ENCODE measurements around the gene EMILIN3.

EMILIN3 gene

DNA sequence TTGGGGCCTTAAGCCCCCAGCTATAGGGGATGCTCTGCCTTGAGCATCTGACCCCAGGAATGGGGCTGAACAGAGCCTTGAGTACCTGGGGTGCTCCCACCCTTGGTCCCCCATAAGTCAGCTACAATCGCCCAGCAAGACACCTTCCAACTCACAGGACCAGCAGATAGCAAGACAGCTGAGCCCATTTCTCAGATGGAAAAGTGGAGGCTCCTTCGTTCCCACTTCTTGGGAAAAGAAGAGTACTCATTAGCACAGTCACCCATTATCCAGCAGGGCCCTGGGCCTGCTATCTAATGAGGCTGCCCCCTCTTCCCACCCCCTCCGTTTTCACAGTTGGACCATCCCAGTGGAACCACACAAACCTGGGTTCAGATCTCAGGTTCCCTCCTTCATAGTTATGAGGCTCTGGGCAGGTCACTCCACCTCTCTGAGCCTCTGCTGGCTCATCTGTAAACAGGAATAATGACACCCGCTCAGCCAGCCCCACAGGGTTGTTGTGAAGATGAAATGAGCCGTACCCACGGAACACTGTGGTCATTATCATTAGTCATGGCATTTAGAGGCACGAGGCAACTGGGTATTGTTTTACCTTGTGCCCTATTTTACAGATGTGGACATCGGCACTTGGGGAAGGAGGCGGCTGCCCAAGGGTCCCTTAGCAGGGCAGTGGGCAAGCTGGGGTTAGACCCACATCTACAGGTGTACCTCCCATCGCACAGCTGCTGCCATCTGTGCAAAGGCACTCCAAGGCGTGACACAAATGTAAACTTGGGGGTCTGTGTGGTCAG is 21.5 kb downstream of the EMILIN3 start:
- no peak for DNase-seq

DNA sequence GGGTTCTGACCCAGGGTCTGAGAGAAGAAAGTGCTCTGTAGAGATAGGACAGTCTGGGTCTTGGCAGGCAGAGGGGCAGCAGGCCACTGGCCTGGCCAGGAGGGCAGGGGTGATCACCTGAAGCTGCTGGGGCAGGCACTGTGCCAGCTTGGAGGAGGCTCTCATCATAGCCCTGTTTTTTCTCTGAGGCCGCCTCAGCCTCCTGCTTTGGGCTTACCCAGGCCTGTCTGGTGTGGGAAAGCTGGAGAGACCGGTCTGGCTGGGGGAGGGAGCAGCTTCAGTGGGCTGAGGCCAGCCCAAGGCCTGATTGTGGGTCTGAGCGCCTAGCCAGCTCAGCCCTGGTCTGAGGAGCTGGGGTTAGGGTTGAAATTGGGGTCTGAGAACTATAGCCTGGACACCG is 22.1 kb downstream of the EMILIN3 start:
- DNase-seq = no peak

DNA sequence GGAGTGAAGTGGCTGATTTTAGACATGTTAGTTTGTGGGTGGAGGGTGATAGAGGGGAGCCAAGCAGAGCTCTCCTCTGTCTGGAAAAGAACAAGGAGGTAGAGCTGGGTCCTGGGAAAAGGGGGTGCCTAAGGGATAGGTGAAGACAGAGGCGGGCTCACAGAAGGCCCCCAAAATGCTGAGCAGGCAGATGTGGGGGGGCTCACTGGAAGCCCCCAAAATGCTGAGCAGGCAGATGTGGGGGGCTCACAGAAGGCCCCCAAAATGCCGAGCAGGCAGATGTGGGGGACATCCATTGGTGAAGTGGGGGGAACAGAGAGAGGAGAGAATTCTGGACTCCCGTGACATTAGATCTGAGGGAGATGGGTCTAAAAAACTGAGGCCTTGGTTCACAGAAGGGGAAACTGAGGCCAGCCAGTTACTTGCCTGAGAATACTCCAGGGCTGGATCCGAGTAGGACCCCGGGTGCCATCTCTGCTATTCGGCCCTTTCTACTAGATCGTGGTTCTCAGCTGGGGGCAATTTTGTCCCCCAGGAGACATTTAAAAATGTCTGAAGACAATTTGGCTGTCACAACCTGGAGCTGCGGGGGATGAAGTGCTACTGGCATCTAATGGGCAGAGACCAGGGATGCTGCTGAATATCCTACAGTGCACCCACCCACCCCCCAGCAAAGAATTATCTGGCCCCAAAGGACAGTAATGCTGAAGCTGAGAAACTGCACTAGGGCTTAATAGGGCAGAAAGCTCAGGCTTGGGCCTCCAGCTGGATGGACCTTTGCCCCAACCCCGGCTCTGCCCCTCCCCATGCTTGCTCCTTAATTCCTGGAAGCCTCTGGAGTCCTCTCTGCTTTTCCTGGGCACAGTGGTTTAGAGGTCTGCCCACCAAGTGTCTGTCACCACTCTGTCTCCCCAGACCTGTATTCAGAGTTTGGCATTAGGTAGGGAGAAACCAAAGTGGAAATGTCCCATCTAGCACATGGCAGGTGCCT is 23.8 kb downstream of the EMILIN3 start:
- DNase-seq = no peak

DNA sequence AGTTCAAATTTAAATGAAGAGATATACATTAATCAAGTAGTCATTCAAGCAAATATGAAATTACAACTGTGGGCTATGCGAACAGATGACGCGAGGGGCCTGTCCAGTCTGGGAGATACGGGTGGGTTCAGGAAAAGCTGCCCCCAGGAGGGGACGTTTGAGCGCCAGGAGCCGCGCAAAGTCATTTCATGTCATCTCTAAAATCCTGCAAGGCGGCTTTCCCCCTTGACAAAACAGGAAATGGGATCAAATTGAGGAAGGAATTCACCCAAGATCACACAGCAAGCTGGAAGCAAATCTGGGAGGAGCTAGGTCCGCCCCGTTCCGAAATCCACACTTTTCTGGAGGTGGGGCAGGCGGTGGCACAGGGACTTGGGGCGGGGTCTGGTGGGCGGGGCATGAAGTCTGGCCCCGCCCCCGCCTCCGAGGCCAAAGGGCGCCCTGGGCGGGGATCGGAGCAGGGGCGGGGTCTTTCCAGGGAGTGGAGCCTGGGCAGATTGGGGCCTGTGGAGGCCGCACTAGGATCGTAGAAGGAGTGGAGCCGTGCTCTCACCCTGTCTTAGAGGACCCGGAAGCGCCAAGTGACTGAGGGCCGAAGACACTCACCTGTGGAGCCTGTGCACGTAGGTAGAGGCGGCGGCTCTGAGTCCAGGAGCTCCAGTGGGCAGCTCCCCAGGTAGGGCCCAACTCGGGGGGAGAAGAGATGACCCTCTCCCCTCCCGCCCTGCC is 26.1 kb downstream of the EMILIN3 start, which contains the start of gene LPIN3:
Gene LPIN3, plus strand, starts transcription at position 495 of the 729 bp plus-strand sequence. CDS start 4,983 bp downstream, outside the sequence.
- DNase-seq = peak in 7 of 14 donors; percentile 20 to 57 (median 33)

DNA sequence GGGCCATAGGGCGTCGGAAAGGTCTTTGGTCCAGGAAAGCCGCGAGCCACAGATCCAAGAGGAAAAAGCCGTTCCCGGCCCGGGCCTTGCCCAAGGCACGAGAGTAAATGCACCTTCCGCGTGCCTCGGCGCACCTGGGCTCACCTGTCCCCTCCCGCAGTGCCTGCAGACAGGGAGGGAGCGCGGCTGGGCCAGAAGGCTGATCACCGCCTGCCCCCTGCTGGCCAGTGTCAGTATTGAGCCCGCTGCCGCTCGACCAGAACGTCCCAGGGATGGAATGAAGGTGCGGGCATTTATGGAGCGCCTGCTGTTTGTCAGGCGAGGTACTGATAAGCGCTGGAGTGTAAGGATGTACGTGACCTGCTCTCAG is 26.7 kb downstream of the EMILIN3 start:
- peak in 13 of 14 donors; percentile 22 to 82 (median 62) for DNase-seq

DNA sequence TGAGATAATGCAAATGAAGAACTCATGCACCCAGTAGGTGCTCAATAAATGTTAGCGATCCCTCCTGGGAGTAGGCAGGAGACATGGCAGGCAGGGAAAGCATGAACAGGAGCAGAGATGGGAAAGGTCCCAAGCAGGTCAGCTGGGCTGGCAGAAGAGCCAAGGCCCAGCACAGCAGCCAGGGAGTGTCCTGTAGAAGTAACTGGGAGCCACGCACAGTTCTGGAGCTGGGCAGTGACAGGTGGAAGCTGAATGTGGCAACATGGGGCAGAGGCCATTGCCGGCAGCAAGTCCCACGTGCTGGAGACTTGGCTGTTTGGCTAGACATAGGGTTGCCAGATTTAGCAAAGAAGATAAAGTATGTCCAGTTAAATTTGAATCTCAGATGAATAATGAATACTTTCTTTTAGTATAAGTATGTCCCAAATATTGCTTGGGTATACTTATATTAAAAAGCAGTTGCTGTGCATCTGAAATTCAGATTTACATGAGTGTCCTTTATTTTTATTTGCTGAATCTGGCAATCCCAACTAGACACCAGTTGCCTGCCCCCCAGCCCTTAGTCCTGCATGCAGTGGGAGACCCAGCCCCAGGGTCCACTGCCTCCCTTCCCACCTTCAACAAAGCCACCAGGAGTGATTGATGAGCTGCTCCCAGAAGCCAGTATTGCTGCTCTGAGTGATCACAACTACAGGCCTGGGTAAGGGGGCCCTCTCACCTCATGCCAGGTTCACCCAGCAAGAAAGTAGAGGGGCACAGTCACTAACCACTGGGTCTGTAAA is 29.7 kb downstream of the EMILIN3 start:
- DNase-seq = no peak

DNA sequence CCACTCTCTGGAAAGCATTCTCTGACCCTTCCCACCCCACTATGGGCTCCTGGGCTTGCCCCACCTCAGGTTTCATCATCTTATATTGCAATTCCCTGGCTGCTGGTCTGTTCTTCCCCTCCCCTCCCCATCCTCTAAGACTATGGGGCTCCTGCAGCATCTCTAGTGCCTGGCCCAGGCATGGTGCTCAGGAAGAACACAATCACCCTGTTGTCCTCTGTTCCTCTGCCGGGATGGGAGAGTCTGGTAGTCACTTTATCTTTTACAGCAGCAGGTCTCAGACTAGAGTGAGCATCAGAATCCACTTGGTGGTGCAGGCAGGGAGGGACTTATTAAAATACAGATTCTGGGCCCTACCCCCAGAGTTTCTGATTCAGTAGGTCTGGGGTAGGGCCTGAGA is 31.0 kb downstream of the EMILIN3 start:
- DNase-seq = no peak

DNA sequence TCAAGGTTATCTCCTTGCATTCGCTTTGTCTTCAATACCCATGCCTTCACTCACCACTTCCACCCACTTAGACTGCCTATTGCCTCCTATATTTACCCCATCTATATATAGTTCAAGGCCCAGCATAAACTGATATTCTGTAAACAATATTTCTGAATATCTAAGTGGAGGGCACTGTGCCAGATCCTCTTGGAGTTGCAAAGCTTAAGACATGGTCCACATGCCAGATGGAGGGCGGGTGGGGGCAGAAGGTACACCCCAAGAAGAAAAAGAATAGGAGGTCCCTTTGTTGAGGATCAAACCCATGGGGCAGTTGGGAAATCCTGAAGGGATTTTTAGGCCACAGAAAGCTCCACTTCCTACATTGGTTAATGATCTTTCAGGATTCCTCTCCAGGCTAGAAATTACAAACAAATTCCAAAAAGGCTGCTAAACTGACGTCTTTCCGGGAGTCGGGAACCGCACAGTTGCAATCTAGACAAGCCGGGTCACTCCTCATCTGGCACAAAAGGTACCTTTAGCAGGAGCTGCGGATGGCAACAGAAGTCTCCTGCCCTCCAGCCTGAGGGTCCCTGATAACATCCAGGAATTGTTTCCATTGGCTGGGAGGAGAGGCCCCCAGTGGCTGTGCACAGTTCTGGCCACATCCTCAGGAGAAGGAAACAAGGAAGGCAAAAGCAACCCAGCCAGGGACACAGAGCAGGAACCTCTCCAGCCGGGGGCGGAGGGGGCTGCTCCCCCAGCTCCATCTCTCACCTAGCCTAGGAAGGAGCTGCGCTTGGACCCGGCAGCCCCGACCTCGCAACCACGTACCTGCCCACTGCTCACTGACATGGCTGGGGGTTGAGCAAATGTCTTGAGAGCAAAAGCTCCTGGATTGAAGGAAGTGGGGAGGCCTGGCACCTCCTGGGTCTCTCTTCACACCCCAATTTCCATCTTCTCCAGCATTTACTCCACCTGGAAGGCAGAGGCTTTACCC is 31.9 kb downstream of the EMILIN3 start:
- no peak for DNase-seq

DNA sequence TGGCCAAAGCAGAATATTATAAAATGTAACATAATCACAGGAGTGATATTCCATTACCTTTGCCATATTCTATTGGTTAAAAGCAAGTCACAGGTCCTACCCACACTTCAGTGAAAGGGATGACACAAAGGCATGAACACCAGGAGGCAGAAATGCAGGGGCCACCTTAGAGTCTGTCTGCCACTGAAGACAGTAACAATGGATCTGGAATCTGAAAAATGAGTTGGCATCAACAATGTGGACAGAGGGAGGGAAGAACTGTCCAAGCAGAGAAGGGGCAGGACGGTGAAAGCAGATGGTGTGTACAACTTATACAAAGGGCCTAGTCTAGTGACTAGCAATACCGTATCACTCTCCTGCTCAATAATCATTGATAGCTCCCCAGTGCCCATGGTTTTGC is 32.6 kb downstream of the EMILIN3 start:
- no peak for DNase-seq

DNA sequence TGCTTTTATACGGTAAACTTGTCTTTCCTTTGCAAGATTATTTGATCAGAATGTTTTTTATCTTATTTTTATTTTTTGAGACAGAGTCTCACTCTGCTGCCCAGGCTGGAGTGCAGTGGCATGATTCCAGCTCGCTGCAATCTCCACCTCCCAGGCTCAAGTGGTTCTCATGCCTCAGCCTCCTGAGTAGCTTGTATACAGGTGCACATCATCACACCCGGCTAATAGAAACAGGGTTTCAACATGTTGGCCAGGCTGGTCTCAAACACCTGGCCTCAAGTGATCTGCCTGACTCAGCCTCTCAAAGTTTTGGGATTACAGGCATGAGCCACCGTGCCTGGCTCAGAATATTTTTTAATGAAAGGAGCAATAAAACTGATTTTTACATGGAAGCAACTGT is 34.9 kb downstream of the EMILIN3 start:
- no peak for DNase-seq

DNA sequence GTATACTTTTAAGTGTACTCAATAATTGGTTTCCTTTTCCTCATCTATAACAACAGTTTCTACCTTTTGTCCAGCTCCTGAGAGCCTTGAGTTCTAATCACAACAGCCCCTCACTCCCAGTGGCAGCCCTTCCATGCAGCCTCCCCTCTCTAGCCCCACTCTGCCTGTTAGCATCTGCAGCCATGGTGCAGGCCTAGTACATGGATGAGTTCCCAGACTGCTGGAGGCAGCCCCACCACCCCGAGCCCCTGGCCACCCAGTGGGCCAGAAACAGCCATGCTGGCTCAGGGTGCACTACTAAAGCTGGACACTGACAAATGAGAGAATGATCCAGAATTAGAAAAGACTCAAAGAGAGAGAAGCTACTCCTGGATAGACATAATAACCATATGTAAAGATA is 35.7 kb downstream of the EMILIN3 start:
- DNase-seq = no peak

DNA sequence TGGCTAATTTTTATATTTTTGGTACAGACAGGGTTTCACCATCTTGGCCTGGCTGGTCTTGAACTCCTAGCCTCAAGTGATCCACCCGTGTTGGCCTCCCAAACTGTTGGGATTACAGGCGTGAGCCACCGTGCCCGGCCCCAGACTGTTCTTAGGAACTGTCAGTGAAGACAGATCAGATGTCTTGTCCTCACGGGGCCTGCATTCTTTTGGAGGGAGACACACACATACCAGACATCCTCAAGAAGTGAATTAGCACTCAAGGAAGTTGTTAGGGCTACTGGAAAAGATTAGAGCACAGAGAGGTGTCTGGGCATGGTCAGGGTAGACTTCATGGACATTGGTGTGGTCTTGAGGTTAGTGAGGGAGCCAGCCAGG is 36.3 kb downstream of the EMILIN3 start:
- no peak for DNase-seq

DNA sequence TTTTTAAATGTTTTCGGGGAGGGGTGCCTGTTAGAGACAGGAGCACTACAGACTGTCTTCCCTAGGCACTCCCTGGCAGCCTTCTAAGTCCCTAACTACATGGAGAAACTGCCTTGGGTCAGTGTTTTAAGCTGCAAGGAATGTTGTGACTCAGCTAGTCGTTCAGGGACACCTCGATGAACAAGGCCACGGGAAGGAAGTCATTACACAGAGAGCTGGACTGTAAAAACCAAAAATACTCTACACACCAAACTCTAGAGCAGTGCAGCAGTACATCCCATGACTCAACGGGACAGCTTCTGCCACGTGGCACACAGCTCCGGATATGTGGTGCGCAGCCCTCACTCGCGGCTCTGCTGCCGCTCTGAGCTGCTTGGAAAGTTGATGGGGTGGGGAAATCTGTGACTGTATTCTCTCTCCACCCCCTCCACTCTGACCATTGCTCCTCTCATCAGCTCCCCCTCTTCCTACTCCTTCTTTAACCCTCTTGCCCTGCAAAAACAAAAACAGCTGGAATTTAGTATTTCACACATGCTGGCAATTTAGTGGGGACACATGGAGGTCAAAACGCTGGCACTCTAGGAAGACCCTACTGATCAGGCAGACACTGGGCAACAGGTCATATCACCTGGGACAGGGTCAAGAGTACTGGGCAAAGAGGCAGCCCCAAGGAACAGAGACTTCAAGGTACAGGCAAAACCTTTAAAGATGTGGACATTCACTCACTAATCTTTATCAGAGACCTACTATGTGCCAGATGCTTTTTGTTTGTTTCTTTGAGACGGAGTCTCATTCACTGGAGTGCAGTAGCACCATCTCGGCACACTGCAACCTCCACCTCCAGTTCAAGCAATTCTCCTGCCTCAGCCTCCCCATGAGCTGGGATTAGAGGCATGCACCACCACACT is 36.9 kb downstream of the EMILIN3 start:
- DNase-seq = peak in 6 of 14 donors; percentile 17 to 59 (median 38)

DNA sequence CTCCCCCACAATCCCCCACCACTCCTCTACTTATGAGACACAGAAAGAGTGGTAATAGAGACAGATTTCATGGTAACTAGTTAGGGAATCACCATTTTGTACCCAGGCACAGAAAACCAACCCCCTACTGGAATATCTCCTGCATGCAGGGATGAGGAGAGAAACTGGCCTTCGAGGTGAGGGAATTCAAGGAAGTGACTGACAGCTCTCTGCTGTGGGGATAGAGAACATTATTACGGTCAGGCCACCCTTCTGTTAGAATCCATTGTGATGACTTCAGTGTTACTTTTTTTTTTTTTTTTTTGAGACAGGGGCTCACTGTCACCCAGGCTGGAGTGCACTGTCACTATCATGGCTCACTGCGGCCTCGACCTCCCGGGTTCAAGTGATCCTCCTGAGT is 39.4 kb downstream of the EMILIN3 start:
- DNase-seq = no peak

DNA sequence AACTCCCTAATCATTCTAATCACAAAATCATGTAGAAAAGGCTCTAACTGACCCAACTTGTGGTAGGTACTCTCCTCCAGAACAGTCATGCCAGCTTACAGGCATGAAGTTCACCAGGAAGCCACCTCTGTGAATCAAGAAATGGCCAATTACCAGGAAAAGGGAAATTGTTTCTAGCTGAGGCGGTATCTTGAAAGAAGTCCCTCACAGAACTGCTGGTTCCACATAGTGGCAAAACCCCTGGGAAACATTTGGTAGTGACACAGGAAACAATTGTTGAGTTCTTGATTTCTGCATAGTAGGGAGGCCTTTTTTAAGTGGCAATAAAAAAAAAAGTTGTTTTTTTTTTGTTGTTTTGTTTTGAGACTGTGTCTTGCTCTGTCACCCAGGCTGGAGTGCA is 45.6 kb downstream of the EMILIN3 start:
- no peak for DNase-seq

DNA sequence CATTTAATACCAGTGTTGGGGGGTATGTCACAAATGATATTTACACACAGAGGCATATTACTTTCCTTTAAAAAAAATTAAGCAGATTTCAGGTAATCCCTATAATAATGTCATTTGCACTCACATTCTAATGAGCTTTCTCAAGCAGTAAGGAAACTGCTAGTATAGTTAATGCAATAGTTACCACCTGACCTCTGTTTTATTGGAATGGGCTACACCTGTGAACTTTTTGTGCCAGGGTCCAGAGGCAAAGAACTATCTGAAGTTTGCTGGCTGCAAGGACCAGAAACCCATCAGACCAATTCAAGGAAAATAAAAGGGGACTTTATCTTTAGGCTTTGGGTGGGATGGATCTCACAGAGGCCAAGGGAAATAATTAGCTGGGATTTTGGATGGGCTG is 46.2 kb downstream of the EMILIN3 start:
- DNase-seq = no peak

DNA sequence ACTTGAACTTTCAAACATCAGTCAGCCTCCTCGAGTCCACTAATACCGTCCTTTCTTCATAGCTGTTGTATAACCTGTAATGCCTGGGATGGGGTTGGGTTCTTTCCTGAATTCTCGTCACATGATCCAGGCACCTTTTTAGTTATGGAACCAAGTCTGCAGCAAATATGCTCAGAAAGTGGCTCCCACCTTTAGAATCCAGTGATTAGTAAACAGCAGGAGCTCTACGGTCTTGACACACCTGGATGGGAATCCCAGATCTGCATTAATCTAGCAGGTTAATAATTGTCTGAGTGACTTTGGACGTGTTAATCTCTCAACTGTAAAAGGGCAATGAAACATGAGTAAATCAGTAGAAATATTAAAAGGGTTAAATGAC is 48.4 kb downstream of the EMILIN3 start:
- no peak for DNase-seq

DNA sequence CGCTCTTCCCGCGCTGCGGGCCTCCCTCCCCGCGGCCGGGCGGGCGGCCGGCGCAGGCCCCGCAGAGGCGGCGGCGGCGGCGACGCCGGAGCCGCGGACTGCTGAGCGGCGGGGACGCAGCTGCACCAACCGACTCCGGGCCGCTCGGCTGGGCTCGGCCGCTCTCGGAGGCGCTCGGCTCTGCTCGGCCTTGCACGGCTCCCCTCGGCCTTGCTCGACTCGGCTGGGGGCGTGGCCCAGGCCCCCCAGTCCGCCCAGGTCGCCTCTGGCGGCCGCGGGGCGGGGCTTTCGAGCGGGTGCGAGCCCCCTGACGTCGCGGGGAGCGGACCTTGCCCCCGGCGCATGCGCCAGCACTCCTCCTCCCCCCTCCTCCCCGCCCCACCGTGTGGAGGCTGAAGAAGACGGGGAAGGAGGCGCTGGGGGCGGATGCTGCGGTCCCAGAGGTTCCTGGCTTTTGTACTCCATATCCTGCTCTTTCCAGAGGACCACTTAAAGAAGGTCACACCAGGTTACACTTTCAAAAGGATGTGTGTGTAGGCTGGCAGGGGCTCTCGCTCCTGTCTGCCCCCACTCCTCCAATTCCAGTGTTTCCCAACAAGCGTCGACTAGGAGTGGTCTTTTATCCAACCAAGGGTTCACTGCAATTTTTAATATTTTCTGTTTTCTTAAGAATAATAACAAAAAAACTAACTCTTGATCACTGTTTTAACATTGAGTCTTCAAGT is 48.9 kb downstream of the EMILIN3 start, which contains the start of gene ZHX3:
Gene ZHX3, minus strand, starts transcription at position 186 of the 725 bp plus-strand sequence. CDS start 112,815 bp downstream, outside the sequence.
- peak; percentile 76 to 99 (median 94) for DNase-seq

All from C1 segment of cervical spinal cord (tissue), 14 donors.